GM23248 (cell line): ENCODE results near the gene OR4D1. TPM values are rescaled to one million over a fixed set of nuclear protein-coding genes. Genes with fewer than 3 reads are reported as not detected.

ENCODE experiments used
- DNase-seq: peaks from one replicate; pipeline ENCODE4 v3.0.0-alpha.2; 2015
- H2AFZ ChIP-seq: fragments of 200-600 bp; sonication (generic); 2 replicates; pipeline ENCODE4 v1.6.1; 2016; ENCODE audit warnings: antibody characterized with exemption
- H3F3A ChIP-seq: fragments of 200-600 bp; sonication (generic); 2 replicates; pipeline ENCODE4 v1.6.1; 2016; ENCODE audit warnings: mild to moderate bottlenecking, antibody characterized with exemption, mixed run types; ENCODE audit not compliant: insufficient read depth
- H3K27ac ChIP-seq: fragments of 200-600 bp; sonication (generic); 2 replicates; pipeline ENCODE4 v1.5.1; 2016; ENCODE audit warnings: mild to moderate bottlenecking
- H3K27me3 ChIP-seq: fragments of 200-600 bp; sonication (generic); replicated peaks from 2 replicates; pipeline ENCODE4 v1.6.1; 2016; ENCODE audit warnings: mild to moderate bottlenecking; ENCODE audit not compliant: insufficient read depth
- H3K36me3 ChIP-seq: fragments of 200-600 bp; sonication (generic); 2 replicates; pipeline ENCODE4 v1.6.1; 2016; ENCODE audit warnings: low read depth, mild to moderate bottlenecking
- H3K4me1 ChIP-seq: fragments of 200-600 bp; sonication (generic); 2 replicates; pipeline ENCODE4 v1.6.1; 2016; ENCODE audit warnings: mild to moderate bottlenecking; ENCODE audit not compliant: insufficient read depth
- H3K4me2 ChIP-seq: fragments of 200-600 bp; sonication (generic); one replicate; pipeline ENCODE4 v1.6.1; 2016; ENCODE audit warnings: mild to moderate bottlenecking; ENCODE audit not compliant: unreplicated experiment
- H3K4me3 ChIP-seq: fragments of 200-600 bp; sonication (generic); 2 replicates; pipeline ENCODE4 v1.5.1; 2016; ENCODE audit warnings: mild to moderate bottlenecking
- H3K79me2 ChIP-seq: fragments of 200-600 bp; sonication (generic); 2 replicates; pipeline ENCODE4 v1.6.1; 2016; ENCODE audit warnings: mild to moderate bottlenecking; ENCODE audit not compliant: insufficient read depth
- H3K9ac ChIP-seq: fragments of 200-600 bp; sonication (generic); 2 replicates; pipeline ENCODE4 v1.6.1; 2016; ENCODE audit warnings: mild to moderate bottlenecking
- H3K9me2 ChIP-seq: fragments of 200-600 bp; sonication (generic); 2 replicates; pipeline ENCODE4 v1.6.1; 2016; ENCODE audit warnings: mixed run types, mild to moderate bottlenecking, moderate library complexity; ENCODE audit not compliant: insufficient read depth
- H3K9me3 ChIP-seq: fragments of 200-600 bp; sonication (generic); one replicate; pipeline ENCODE4 v1.6.1; 2017; ENCODE audit warnings: low read depth
- H4K20me1 ChIP-seq: fragments of 200-600 bp; sonication (generic); 2 replicates; pipeline ENCODE4 v1.6.0; 2016; ENCODE audit not compliant: insufficient read depth
- EZH2 ChIP-seq: fragments of 200-600 bp; sonication (generic); IDR thresholded peaks from 2 replicates; pipeline ENCODE4 v1.6.1; 2018; ENCODE audit warnings: antibody characterized with exemption, mild to moderate bottlenecking; ENCODE audit not compliant: insufficient read depth, poor library complexity, severe bottlenecking
- EZH2phosphoT487 ChIP-seq: fragments of 200-600 bp; sonication (generic); IDR thresholded peaks from 2 replicates; pipeline ENCODE4 v1.6.1; 2018; ENCODE audit warnings: antibody characterized with exemption, moderate library complexity, mild to moderate bottlenecking, low read depth; ENCODE audit not compliant: insufficient read depth
- WGBS, 2 experiments: methylation state at CpG; one replicate each; pipeline ENCODE4 v1.1.6; 2015 to 2017; ENCODE audit warnings: low lambda C conversion rate in 2 of 2, low coverage in 1 of 2; ENCODE audit errors: missing lambda C conversion rate in 2 of 2; 5-methylcytosine and 5-hydroxymethylcytosine counted together
- in situ Hi-C: fragments of 300-500 bp; cut with MboI; formaldehyde crosslinking; loops from 2 replicates; pipeline ENCODE4 v1.15.0; 2020
- polyA plus RNA-seq: library from polyadenylated mRNA; unstranded; fragments of >200 nt; fragmentation: Nextera tagmentation; extraction: Ambion mirVana; gene quantifications from 2 replicates; pipeline ENCODE4 v1.2.1, GENCODE V29; 2016
- total RNA-seq: library from RNA; depleted of rRNA; stranded (reverse); fragments of >200 nt; shearing (Covaris generic); gene quantifications from 2 replicates; pipeline ENCODE4 v1.2.3, GENCODE V29; 2014

The OR4D1 gene
- total and polyA plus RNA-seq, 2 experiments from 2014 or later, result not detected

- no peak for DNase-seq
- TF ChIP-seq EZH2phosphoT487, result no peak
- no peak for TF ChIP-seq EZH2
- Histone ChIP-seq H4K20me1 (no peaks in the 10 kb centered on the region), H3K9me3 (no peaks in the 10 kb centered on the region), H3F3A (no peaks in the 10 kb centered on the region), H3K79me2 (no peaks in the 10 kb centered on the region), H3K4me3 (no peak overlapping the region), H3K36me3 (no peaks in the 10 kb centered on the region), H3K27ac (no peak overlapping the region), H3K9me2 (no peaks in the 10 kb centered on the region), H3K4me1 (0 out of 2 replicates have a peak, but pooled peaks cover 4% of the 10 kb centered on the region), H3K4me2 (no peak overlapping the region), H3K27me3 (peaks cover 3% of the 10 kb centered on the region; the same call in 1 of the 2 replicates), H3K9ac (no peak overlapping the region), H2AFZ (no peak overlapping the region)
- 67 to 71% methylated on average over 6 of the region's 6 CpGs for WGBS, 2 experiments
- in situ Hi-C loops, result no loop called here
These were observed 38.9 kb downstream of the OR4D1 start for GRCh38 chr17:58187063-58187462.

GRCh38 chr17:58187675-58188074 is 39.5 kb downstream of the OR4D1 start:
- in situ Hi-C loops, result no loop called here
- H3K4me2 ChIP-seq, result no peak overlapping the region
- DNase-seq, result no peak
- no peaks in the 10 kb centered on the region for H3F3A ChIP-seq
- no peaks in the 10 kb centered on the region for H4K20me1 ChIP-seq
- H3K4me3 ChIP-seq, result no peak overlapping the region
- TF ChIP-seq EZH2, result no peak
- TF ChIP-seq EZH2phosphoT487, result no peak
- H2AFZ ChIP-seq, result no peak overlapping the region
- H3K27me3 ChIP-seq, result peaks cover 9% of the 10 kb centered on the region; the same call in 1 of the 2 replicates
- 31 to 33% methylated on average over 7 of the region's 7 CpGs for WGBS, 2 experiments
- H3K9ac ChIP-seq, result no peak overlapping the region
- no peak overlapping the region for H3K27ac ChIP-seq
- H3K36me3 ChIP-seq, result no peaks in the 10 kb centered on the region
- H3K9me2 ChIP-seq, result no peaks in the 10 kb centered on the region
- 0 out of 2 replicates have a peak, but pooled peaks cover 4% of the 10 kb centered on the region for H3K4me1 ChIP-seq
- H3K79me2 ChIP-seq, result no peaks in the 10 kb centered on the region
- H3K9me3 ChIP-seq, result no peaks in the 10 kb centered on the region

GRCh38 chr17:58189436-58190146 is 41.4 kb downstream of the OR4D1 start:
- Histone ChIP-seq H3K79me2 (no peaks in the 10 kb centered on the region), H3K9me3 (no peaks in the 10 kb centered on the region), H3K36me3 (no peaks in the 10 kb centered on the region), H3K9ac (no peak overlapping the region), H3K27ac (no peak overlapping the region), H3K9me2 (no peaks in the 10 kb centered on the region), H3K27me3 (peaks cover 9% of the 10 kb centered on the region; the same call in 1 of the 2 replicates), H3K4me1 (0 out of 2 replicates have a peak, but pooled peaks cover 4% of the 10 kb centered on the region), H3K4me2 (no peak overlapping the region), H3K4me3 (no peak overlapping the region), H2AFZ (no peak overlapping the region), H4K20me1 (no peaks in the 10 kb centered on the region), H3F3A (no peaks in the 10 kb centered on the region)
- peak; percentile 94 for DNase-seq
- 48 to 51% methylated on average over 11 of the region's 11 CpGs for WGBS, 2 experiments
- in situ Hi-C loops, result no loop called here
- TF ChIP-seq EZH2phosphoT487 (no peak), EZH2 (no peak)

GRCh38 chr17:58191241-58191896 is 43.2 kb downstream of the OR4D1 start:
- no peaks in the 10 kb centered on the region for H3F3A ChIP-seq
- no peak overlapping the region for H3K9ac ChIP-seq
- H3K27ac ChIP-seq, result no peak overlapping the region
- peak; percentile 21 for DNase-seq
- H3K4me2 ChIP-seq, result no peak overlapping the region
- 0 out of 2 replicates have a peak, but pooled peaks cover 4% of the 10 kb centered on the region for H3K4me1 ChIP-seq
- H3K79me2 ChIP-seq, result no peaks in the 10 kb centered on the region
- 19 to 26% methylated on average over 13 to 14 of the region's 14 CpGs for WGBS, 2 experiments
- no peaks in the 10 kb centered on the region for H3K9me2 ChIP-seq
- no peak overlapping the region for H3K4me3 ChIP-seq
- H2AFZ ChIP-seq, result no peak overlapping the region
- in situ Hi-C loops, result no loop called here
- H3K36me3 ChIP-seq, result no peaks in the 10 kb centered on the region
- H4K20me1 ChIP-seq, result no peaks in the 10 kb centered on the region
- H3K27me3 ChIP-seq, result peaks cover 15% of the 10 kb centered on the region; the same call in 1 of the 2 replicates
- no peaks in the 10 kb centered on the region for H3K9me3 ChIP-seq
- TF ChIP-seq EZH2phosphoT487 (no peak), EZH2 (no peak)
